DMS53 treated with DMSO at 0.1 percent for 48 hours (cell line): Measurements from ENCODE around the gene FAU.

Experiments used
- DNase-seq: peaks from one replicate; lab custom pipeline; 2025; ENCODE audit not compliant: unreplicated experiment; lab: John Stamatoyannopoulos, UW

The FAU gene

DNA sequence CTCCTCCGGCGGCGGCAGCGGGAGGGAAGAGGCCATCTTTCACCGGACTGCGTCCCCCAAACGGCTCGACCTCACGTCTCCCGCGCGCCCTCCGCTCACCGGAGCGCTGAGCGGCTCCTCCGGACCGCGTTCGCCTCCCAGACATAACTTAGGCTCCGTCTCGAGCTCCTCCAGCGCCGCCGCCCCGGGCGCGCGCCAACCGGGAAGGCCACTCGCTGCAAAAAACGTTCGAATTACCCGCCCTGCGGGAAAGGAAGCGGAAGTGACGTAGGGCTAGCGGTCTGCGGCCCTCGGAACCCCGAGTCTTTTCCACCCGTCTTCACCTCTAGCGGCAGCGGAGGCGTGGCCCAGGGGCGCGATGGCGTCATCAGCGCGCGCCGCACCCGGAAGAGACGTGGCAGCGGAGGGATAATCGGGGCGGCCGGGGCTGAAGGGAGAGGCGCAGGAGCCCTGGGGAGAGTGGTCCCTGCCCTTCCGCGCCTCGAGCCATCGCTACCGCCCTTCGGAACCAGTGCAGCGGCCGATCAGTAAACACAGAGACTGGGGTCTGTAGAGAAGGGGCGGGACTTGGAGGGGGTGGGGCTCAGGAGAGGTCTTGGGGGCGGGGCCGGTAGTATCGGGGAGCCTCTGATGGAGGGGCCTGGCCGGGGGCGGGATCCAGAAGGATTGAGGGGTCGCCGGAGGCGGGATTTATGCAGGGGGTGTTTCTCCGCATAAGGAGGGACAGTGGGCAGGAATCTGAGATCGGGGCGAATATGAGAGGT lies 37.9 kb downstream of the FAU start, which contains the start of the genes CDCA5 and ZFPL1:
CDCA5 (minus strand) TSS at position 207 of the 764 bp plus-strand sequence; CDS start at position 145, 62 bp downstream.
ZFPL1 (plus strand) TSS at position 389 of the 764 bp plus-strand sequence. CDS start 477 bp downstream, outside the sequence.
- peak; percentile 93 for DNase-seq

DNA sequence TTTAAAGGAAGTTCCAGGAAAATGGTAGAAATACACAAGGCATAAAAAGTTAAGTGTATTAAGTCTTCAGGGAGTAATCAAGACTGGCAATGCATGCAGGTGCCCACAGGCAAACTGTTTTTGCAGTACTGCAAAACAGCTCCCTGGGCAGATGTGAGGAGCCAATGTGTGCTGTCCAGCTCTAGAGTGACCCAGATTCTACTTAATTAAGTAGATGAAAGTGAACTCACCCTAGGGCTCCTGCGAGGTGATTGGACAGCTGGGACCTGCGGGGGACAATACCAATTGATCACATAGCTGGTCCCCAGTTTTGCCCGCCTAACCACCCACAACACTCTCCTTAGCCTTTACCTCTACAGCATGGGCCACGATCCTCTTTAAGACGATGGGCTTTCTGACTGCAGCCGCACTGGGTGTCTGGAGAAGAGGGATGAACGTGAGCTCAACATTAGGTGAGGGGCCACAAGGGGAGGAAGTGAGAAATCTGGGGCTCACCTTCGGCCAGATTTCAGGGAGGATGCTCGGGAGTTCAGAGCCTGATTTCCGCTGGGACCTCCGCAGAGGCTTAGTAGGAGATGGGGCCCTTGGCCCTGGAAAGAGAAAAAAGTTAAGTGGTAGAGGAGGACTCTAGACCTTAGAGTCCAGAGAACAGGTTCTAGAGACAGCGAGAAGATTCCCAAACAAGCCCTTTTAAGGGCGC lies 38.6 kb downstream of the FAU start:
- no peak for DNase-seq

- DNase-seq = no peak
Observed at GRCh38 chr11:65078786-65079342, 43.1 kb downstream of the FAU start.

GRCh38 chr11:65078151-65078550 lies 43.8 kb downstream of the FAU start:
- DNase-seq = no peak

DNA sequence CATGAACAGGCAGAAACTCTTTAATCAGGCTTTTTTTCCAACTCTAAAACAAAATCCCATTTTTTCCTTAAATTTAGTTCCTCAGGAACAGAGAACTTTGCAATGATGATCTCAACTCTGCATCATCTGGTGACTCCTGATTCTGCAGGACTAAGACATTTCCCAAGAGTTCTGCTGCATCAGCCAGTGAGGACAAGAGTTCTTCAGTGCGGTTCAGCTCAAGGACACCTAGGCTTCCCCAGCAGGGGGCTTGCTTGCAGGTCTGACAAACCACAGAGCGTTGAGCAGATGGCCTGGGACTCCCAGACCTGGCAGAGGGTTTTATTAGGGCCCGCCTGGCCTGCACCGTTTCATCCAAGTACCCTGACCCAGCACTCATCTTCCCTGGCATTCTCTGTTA lies 44.5 kb downstream of the FAU start:
- no peak for DNase-seq

- no peak for DNase-seq
Observed at GRCh38 chr11:65072631-65072966, 49.3 kb downstream of the FAU start.

DNA sequence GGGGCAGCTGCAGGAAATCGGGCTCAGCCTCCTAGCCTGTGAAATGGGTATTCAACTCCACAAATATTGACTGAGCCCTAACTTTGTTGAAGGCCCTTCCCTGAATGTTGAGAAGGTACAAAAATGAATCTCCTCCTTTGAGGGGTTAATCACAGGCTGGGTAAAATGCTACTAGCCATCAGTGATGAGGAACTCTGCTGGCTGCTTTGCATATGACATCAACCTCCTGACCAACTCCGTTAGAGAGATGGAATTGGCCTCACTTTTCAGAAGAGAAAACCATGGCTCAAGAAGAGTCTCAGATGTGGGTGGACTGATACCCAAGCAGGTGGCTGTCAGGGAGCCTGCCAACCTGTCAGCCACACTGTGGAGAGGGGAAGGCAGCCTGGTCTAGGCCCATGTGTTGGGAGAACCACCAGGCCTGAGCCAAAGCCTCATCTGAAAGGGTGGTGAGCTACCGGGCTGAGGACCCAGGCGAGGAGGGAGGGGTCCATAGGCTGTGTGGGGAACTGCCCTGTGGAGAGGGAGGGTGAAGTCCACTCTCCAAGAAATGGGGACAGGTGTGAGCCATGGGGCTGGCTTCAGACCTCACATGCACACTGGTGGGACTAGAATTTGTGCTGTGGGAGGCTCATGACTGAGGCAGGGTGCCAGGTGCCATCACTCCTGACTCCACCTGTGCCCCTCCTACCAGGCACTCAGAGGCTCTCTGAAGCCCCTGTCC lies 49.9 kb downstream of the FAU start:
- no peak for DNase-seq
